T-helper 2 cell treated with Interferon-gamma antibody and Interleukin-4, amounts not matched to agents 100 ng/mL and 5 ng/mL, for 36 hours (primary cell): Measurements from ENCODE around the gene NFATC2. TPM values are rescaled to one million over a fixed set of nuclear protein-coding genes. Genes with fewer than 3 reads are reported as not detected.
"Not testable (repeated sequence)": the region's sequence is repeated elsewhere in the genome, so short reads cannot be mapped to it uniquely, and the experiment has no call there.

ENCODE experiments used
- intact Hi-C: fragments of 100-400 bp; cut with micrococcal nuclease; formaldehyde crosslinking; loops from one replicate; pipeline ENCODE4 v1.15.1; 2023
- total RNA-seq: library from RNA; stranded (reverse); gene quantifications from 2 replicates; pipeline ENCODE4 v1.2.3, GENCODE V29; 2022

NFATC2 gene
- total RNA-seq, 1 donor from 2014 or later, result 62.3 TPM

DNA sequence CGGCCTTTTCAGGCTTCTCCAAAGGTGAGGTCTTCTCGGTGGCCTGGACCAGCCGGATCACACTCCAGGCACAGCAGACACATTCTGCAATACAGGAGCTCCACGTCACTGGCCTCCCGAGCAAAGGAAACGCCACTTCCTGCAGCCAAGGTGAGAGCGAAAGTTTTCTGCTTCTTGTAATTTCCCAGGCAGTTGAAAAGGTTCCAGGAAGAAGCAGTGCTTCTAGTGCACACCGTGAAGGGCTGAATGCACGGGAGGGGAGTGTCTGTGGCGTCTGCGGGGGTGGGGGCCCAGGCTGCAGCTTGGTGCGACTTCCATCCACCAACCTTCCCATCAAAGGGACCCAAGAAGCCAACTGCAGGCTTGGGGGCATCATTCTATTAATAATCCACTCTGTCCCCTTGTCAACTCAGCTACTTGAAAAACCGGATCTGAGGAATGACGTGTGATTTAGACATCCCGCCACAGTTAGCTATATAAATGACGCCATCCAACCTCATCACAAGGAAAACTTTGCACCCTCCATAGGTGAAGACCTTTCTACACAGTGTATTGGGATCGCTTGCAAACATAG, 61.1 kb downstream of the NFATC2 start:
- intact Hi-C loops, result loop anchor here (1.0 to 5.0 kb wide), 4 partner anchors 19 to 79 kb away; partner anchors contain the start of gene NFATC2

DNA sequence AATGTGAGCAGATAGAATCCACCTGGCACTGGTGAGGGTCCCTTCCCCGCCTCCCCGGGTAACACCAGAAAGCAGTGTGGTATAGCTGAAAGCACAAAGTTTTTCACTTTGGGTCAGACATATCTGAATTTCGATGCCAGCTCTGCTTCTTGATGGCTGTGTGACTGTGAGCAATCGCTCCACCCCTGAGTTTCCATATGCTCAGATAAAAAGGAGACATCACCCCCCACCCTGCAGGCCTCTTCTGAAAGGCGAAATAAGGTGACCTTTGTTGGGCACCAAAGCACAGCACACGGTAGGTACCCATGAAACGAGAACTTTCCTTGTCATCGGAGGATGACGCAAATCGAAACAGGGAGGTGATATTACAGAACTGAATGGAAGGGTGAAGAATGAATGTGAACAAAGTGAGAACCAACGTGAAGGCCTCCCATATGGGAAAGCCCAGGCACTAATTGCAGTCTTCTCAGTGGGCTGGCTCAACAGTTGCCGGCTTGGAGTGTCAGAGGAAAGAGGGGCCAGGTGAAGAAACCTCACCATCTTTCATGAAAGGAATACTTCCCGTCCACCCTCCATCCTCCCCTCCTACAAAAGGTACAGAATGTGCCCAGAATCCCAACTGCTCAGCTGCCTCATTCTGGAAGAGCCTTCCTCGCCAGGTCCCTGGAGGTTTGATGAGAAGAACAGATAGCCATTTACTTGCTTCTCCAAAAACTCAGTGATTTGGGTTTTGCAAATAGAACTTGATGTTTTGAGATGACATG, 61.8 kb downstream of the NFATC2 start:
- intact Hi-C loops, result loop anchor here (1.0 to 5.0 kb wide), 4 partner anchors 20 to 78 kb away; partner anchors contain the start of gene NFATC2

DNA sequence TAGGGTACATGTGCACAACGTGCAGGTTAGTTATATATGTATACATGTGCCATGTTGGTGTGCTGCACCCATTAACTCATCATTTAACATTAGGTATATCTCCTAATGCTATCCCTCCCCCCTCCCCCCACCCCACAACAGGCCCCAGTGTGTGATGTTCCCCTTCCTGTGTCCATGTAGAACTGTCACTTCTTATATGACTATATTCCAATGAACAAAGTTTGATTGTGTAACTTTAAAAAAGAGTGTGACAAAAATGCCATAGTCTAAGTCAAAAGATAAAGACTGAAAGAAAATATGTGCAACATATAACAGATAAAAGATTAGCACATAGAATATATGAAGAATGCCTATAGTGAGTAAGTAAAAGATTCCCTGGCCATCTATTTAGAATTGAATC, 66.4 kb downstream of the NFATC2 start:
- intact Hi-C loops, result not testable (repeated sequence)

DNA sequence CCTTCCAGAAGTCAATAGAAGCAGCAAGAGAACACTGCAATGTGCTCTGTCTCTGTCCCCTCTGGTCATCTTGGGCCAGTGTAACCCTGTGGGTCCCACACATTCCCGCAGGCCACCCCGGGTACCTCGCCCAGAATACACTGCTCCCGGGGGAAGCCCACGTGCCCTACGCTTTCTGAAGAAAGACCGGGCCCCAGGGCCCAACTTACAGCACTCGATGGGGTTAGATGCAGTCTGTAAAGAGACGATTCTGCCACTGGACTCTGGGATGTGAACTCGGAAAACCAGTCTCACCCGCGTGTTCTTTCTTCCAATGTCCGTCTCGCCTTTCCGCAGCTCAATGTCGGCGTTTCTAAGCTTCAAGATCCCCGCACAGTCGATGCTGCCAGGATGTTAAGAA, 68.7 kb downstream of the NFATC2 start:
- intact Hi-C loops, result no loop called here

DNA sequence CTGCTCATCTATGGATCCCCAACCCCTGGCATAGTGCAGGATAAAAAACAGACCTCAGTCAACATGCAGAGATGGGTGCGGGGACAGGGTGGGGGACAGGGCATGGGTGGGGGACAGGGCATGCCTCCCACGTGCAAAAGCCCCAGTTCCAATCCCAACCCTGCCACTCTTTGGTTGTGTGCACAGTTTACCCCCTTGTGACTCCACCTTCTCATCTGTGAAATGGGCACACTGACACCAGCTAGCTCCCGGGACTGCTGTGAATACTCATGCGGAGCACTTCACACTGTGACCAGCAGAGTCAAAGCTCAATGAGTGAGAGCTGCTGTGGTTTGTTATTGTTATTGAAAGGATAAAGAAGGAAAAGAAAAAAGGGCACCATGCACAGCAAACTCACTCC, 69.3 kb downstream of the NFATC2 start:
- intact Hi-C loops, result no loop called here

DNA sequence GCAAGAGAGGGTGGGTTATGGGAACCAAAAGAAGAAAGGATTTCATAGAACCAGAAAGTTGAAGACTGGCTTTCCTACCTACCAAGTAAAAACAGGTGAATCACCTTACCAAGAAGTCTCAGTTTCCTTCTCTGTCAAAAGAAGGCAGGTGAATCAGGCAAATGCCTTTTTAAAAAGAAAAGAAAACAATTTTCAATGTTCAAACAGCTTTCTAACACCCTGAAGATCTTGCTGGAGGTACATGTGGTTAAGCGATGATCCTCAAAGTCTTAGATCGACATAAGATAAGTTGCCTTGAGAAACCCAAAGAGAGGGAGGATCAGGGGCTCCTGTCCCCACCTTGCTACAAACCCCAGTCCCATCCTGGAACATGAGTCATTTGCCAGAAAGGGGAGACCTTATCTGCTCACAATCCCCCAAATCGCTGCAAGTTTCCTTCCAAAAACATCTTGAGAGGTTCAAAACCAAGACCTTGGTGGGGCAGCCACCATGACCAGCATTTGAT, 71.6 kb downstream of the NFATC2 start:
- intact Hi-C loops, result loop anchor here (1.0 kb wide), 1 partner anchor 60 kb away; no protein-coding TSS in a partner anchor

DNA sequence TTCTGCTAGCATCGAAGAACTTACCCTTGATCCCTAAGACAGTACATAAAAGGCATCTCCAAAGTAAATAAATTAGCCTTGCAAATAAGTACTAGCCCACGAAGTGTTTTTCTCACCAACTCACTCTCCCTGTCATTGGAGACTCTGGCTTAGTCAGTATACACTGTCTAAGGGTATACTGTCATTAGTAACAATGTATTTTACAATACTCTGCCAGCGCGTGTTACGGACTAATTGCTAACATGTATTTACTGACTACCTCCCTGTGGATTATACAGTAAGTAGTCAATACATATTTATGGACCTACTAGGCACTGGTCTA, 72.1 kb downstream of the NFATC2 start:
- intact Hi-C loops, result no loop called here

DNA sequence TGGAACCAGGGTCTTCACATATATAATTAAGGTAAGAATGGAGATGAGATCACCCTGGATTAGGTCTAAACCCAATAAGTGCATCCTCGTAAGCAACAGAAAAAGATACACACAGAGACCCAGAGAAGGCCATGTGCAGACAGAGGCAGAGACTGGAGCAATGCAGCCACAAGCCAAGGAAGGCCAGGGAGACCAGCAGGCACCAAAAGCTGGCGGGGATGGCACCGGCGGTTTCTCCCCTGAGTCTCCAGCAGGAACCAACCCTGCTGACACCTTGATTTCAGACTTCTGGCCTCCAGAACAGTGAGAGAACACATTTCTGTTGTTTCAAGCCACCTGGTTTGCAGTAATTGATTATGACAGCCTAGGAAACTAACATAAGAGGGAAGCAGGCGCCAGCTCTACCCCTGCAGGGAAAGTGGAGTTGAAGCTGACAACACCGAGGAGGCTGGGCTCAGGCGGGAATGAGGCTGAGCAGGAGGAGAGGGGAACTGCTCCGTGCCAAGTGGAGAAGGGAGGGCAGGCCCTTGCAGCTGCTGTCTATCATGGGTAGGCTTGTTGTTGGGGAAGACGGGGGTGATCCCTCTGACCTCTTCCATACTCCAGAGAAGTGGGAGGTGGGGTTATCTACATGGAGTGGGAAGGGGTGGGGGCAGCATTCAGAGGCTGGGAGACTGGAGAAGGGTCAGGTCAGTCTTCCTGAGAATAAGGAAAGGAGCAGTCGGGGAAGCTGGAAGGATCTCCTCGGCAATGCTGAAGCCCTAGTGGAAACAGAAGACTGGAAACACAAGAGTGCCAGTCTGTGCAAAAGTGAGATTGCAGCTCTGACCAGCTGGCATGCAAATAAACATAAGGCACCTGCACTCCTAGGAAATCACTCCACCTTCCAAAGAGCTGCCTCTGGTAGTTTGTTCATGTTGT, 72.7 kb downstream of the NFATC2 start:
- intact Hi-C loops, result no loop called here

DNA sequence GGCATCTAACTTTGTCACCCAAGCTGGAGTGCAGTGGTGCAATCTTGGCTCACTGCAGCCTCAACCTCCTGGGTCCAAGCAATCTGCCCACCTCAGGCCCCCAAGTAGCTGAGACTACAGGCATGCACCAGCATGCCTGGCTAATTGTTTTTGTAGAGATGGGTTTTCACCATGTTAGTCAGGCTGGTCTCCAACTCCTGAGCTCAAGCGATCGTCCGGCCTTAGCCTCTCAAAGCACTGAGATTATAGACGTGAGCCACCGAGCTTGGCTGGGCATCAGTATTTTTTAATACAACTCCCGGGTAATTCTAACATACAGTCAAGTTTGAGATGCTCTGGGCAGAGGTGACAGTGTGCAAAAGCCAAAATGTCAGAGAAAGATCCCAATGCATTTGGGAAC, 73.5 kb downstream of the NFATC2 start:
- intact Hi-C loops, result no loop called here

DNA sequence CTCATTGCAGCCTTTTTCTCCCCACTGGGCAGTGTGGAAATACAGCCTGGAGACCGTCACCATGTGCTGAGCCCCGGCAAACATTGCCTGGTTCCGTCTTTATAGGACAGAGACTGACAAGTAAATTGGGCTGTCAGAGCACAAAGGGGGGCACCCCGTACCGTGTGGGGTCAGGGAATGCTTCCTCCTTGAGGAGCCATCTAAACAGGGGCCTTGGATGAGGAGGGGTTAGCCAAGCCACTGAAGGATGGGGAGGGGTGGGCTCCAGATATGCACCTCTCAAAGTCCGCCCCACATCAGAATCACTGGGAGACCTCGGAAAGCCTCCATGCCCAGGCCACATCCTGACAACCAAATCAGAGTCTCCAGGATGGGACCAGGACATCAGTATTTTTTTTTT, 73.9 kb downstream of the NFATC2 start:
- intact Hi-C loops, result no loop called here

DNA sequence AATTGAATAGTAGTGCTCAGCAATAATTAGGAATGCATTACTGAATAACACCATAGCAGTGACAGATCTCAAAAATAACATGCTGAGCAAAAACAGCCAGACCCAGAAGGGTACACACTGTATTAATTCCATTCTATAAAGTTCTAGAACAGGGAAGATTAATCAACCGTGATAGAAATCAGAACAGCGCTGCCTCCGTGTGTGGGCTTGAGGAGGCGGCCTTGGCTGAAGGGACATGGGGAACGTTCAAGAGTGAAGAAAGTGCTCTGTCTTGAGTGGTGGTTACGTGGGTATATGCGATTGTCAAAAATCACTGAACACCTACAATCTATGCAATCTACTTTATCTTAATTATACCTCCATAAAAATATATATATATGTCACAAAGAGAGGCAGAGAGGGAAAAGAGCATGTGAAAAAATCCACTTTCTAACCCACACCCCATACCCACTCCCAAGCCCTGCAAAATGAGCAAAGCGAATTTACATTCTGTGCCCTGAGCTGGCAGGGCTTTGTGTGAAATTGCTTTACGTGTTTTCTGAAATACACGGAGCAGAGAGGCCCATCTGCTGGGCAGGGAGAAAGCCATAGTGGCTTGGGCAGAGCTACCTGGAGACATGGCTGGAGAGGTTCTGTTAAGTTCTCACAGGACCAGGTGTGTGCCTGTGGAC, 74.4 kb downstream of the NFATC2 start:
- intact Hi-C loops, result no loop called here

DNA sequence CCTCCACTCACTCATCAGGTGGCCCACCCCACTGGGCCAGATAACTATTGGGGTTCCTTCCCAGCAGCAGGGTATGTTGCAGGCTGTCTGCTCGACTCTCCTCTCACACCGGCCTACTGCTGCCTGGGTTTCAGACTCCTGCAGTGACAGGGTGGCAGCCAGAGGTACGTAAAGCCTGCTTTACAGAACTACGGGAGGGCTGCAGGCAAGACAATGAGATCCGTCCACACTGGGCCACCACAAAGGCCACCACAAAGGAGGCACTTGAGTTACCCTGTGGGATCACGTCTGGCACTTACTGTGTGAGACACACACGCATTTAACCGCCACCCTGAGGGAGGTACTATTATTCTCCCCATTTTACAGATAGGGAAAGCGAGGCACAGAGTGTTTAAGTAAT, 78.5 kb downstream of the NFATC2 start:
- intact Hi-C loops, result no loop called here

DNA sequence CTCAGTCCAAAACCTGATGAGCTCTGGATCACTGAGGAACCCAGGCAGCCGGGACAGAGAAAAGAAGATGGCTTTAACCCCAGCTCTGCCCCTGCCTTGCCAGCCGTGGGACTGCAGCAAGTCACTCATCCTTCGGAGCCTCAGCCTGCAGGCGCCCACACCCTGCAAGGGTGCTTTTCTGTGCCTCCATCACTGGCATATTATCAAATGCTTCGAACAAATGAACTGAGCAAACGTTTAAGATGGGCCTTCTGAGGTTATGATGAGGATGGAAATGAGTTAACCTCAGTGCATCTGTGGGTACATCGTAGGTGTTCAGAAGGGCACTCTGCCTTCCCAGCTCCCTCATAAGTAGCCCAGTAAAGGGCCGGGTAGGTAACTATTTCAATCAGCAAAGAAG, 79.0 kb downstream of the NFATC2 start:
- intact Hi-C loops, result no loop called here

DNA sequence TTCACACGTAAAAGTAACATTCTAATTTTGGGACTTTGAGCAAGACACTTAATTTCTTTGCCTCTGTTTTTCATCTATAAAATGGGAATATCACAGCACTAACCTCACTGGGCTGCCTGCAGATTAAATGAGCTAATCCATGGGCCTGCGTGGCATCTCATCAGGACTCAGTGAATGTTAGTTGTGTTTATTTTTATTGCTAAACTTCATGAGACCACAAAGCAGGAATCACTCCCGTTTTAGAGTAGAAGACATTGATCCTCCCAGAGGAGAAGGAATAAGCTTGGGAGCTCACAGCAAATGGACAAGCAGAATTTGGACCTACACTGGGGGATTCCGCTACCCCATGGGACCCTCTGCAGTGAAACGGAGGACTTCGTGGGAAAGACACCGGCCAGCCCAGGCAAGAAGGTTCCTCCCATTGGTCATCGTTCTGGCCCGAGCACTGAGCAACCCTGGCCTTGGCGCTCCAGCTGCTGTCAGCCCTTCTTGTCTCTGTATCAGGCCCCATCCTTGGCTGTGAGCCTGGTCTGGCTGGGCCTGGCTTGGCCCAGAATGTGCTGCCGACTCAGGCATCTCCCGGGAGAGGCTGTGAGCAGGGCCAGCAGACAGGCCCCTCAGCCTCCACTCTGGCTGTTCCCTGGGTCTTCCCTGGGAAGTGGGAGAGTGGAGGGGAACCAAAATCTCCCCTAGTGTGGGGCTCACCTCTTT, 79.8 kb downstream of the NFATC2 start:
- intact Hi-C loops, result no loop called here

DNA sequence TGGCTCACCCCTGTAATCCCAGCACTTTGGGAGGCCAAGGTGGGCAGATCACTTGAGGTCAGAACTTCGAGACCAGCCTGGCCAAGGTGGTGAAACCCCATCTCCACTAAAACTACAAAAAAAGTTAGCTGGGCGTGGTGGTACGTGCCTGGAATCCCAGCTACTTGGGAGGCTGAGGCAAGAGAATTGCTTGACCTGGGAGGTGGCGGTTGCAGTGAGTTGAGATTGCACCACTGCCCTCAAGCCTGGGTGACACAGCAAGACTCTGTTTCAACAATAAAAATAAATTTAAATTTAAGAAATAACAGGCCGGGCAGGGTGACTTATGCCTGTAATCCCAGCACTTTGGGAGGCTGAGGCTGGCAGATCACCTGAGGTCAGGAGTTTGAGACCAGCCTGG, 80.7 kb downstream of the NFATC2 start:
- intact Hi-C loops, result not testable (repeated sequence)

DNA sequence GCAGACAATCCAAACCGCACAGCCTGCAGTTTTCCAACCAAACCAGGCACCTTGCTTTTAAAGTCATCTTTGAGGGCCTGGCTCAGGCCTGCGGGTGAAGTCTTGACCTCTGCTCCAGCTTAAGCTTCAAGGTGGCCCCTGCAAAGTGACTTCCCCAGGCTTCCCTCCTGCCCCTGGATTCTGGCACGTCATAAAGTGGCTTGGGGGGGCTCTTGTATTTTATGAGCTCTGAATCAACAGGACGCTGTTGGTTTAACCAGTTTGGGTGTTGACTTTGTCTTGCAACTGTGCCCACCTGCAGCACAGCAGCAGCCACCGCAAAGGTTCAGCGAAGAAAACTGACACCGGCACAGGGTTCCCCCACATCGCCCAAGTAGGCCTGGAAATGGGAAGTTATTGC, 81.2 kb downstream of the NFATC2 start:
- intact Hi-C loops, result no loop called here

DNA sequence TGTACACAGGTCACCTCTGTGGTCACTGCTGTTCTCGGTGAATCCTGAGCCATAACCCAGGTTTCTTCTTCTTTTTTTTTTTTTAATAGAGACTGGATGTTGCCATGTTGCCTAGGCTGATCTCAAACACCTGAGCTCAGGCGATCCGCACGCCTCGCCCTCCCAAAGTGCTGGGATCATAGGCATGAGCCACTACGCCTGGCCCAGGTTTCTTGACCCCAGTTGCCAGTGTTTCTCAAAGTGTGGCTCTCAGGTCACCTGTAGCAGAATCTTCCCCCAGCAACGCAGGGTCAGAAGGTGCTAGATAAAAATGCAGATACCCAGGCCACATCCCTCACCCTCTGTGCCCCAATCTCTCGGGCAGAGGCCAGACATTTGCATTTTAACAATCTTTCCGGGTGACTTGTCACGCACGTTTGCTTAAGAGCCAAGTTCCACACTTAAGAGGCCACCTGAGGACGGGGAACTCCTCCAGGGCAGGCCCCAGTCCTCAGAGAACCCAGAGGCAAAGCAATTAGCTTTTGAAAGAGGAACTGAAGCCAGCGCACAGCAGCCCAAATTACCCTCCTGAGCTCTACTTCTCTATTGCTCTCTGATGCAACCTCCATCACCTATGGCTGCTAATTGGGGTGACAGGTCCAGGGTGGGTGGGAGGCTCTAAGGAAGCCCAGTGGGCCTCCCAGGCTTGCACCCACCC, 81.8 kb downstream of the NFATC2 start:
- intact Hi-C loops, result no loop called here

DNA sequence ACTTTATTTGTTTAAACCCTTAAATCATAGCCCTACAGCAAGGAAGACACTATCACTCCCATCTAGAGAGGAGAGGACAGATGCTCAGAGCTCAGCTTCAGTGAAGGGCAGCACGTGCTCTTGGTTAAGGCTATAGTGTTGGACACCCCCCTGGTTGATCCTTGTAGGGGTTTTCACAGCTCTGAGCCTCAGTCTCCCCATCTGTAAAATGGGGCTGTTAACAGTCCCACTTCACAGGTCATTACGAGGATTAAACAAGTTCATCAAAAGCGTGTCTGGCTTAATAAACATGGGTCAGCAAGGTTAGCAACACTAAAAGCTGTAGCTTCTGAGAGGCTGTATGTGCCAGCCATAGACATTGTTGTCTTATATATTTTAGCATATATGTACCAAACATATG, 82.4 kb downstream of the NFATC2 start:
- intact Hi-C loops, result no loop called here

DNA sequence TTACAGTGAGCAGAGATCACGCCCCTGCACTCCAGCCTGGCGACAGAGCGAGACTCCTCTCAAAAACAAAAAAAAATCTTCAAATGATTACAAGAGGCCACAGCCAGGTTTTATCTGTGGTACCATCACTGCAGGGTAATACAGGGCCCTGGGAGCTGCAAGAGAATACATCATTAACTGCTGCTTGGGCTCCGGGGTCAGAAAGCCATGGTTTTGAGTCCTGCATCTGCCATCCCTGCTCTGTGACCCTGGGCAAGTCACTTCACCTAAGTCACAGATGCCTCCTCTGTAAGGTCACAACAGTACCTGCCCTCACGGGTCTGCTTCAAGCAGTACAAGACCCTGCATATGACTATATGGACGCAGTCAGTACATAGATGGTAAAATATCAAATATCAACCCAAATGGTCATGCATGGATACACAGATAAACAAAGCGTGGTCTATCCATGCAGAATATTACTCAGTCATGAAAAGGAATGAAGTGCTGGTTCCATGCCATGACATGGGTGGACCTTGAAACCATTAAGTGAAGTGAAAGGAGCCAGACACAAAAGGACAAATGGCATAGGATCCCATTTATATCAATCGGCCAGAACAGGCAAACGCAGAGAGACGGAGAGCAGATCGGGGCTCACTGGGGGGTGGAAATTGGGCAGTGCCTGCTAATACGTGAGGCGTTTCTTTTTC, 83.6 kb downstream of the NFATC2 start:
- intact Hi-C loops, result no loop called here

DNA sequence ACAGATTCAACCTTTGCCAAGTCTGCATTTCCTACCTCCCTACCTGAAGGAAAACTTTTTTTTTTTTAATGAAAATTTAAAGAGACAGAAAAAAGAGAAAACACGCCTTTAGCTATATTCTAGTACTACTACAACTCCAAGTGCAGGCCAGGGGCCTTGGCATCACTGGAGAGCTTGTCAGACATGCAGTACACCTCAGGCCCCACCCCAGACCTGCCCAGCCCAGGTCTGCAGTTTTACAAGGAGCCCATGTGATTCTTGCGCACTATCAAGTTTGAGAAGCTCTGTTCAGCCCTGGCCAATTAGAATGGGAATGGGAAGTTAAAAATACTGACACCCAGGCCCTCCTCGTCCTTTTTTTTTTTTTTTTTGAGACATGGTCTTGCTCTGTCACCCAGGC, 85.0 kb downstream of the NFATC2 start:
- intact Hi-C loops, result no loop called here
